HG02885 (cell line): Measurements from ENCODE around the gene USP43.

Experiments used
- ATAC-seq: cut with Tn5 transposase; IDR thresholded peaks from one replicate; pipeline ENCODE4 v1.9.1; 2021; ENCODE audit warnings: mild to moderate bottlenecking; ENCODE audit not compliant: unreplicated experiment, poor library complexity

Gene USP43

GRCh38 chr17:9769036-9769695, 123.8 kb downstream of the USP43 start:
- no peak for ATAC-seq

- no peak for ATAC-seq
Observed at GRCh38 chr17:9771465-9771864, 126.1 kb downstream of the USP43 start.

- no peak for ATAC-seq
Observed at GRCh38 chr17:9772658-9773057, 127.3 kb downstream of the USP43 start.

- ATAC-seq = no peak
Observed at GRCh38 chr17:9776911-9777310, 131.6 kb downstream of the USP43 start.
